Osteocyte (in vitro differentiated cells): ENCODE measurements around the gene PRKCD. TPM values are rescaled to one million over a fixed set of nuclear protein-coding genes. Genes with fewer than 3 reads are reported as not detected.

Experiments
- DNase-seq: peaks from one replicate; pipeline ENCODE4 v3.0.0; 2021; ENCODE audit warnings: mixed read lengths; ENCODE audit not compliant: unreplicated experiment; ENCODE audit errors: extremely low spot score
- H3K27ac Mint-ChIP-seq: one replicate; pipeline ENCODE4 v1.8.0; 2021; ENCODE audit warnings: mild to moderate bottlenecking, mixed read lengths; ENCODE audit not compliant: unreplicated experiment
- H3K27me3 Mint-ChIP-seq: one replicate; pipeline ENCODE4 v1.8.0; 2021; ENCODE audit warnings: mixed read lengths; ENCODE audit not compliant: unreplicated experiment
- H3K36me3 Mint-ChIP-seq: one replicate; pipeline ENCODE4 v1.8.0; 2021; ENCODE audit warnings: mixed read lengths; ENCODE audit not compliant: unreplicated experiment
- H3K4me1 Mint-ChIP-seq: one replicate; pipeline ENCODE4 v1.8.0; 2021; ENCODE audit warnings: mixed read lengths; ENCODE audit not compliant: unreplicated experiment
- H3K4me3 Mint-ChIP-seq: one replicate; pipeline ENCODE4 v1.8.0; 2021; ENCODE audit warnings: mild to moderate bottlenecking, moderate library complexity, mixed read lengths; ENCODE audit not compliant: unreplicated experiment
- H3K9me3 Mint-ChIP-seq: one replicate; pipeline ENCODE4 v1.8.0; 2021; ENCODE audit warnings: mixed read lengths; ENCODE audit not compliant: unreplicated experiment
- long read RNA-seq: library from polyadenylated mRNA; unstranded; transcript quantifications from one replicate; pipeline ENCODE4 v2.0.0, GENCODE V29; 2021
- total RNA-seq: library from RNA; stranded (reverse); gene quantifications from 2 replicates; pipeline ENCODE4 v1.2.1, GENCODE V29; 2021
- TF ChIP-seq, protein P1 (sequence below): fragments of 200-600 bp; sonication (generic); IDR thresholded peaks from 2 replicates; pipeline ENCODE4 v1.5.0; 2021; ENCODE audit warnings: antibody characterized with exemption, mild to moderate bottlenecking, moderate library complexity

The PRKCD gene
- total RNA-seq = 14.9 and 17.1 TPM in 2 replicates
- long read RNA-seq, partial matches to known transcripts = 3 of 4 reads
- long read RNA-seq, other reads (novel, unspliced or antisense) = 1 of 4 reads

DNA sequence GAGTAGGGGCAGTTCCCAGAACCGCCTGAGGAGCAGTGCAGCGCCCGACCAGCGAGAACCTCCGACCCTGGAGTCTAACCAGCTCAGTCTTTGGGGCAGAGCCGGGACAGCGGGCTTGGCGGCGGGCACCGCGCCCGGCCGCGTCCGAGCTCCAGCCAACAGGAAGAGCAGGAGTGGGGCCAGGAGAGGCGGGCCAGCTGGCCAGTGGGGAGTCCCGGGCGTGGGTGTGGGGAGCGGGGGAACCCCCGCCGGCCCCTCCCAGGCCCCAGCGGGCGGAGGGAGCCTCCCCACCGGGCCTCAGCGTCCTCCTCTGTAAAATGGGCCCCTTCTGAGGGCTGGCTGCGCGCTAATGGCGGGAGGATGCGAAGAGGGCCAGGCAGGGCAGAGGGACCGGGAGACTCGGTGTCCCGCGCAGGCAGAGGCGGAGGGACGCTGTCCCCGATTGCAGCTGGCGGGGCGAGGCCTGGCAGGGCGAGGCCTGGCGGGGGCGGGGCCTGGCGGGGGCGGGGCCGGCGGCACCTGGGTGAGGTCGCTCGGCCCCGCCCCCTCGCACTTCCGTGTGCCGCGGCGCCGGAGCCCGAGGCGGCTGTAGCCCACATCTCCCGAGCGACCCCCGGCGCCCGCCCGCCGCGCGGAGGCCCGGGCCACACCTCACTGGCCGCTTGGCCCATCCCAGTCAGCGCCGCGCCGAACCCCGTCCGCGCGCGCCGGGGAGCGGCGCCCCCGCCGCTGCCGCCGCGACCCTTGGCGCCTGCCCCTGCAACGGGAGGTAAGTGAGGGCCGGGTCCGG, at the start of gene PRKCD:
PRKCD (plus strand) TSS at position 550 of the 790 bp plus-strand sequence. CDS start 17,214 bp downstream, outside the sequence.
- DNase-seq = peak; percentile 91
- Mint-ChIP-seq H3K4me3 (peak within 1 kb of the TSS; percentile 86), H3K27me3 (no peaks in the 10 kb centered on the region)

DNA sequence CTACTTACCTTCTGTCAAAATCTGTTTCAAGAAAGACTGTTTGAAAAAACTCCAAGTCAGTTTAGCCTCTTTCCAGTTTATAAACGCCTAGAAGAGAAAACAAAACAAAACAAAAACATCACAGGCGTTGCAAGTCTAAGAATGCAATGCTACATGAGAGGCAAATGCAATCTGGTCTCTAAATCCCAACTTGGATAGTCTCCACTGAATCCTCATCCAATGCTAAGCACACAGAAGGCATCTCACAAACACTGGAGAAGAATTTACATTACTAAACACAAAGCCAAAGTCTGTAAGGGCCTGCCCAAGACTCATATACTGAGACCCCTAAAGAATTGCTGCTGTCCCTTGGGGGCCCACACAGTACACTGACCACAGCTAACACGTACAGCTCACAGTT, 49.2 kb upstream of the PRKCD start:
- no peak for DNase-seq
- peaks cover 4% of the 10 kb centered on the region for H3K4me1 Mint-ChIP-seq
- no peaks in the 10 kb centered on the region for H3K9me3 Mint-ChIP-seq
- TF ChIP-seq, protein P1, sequence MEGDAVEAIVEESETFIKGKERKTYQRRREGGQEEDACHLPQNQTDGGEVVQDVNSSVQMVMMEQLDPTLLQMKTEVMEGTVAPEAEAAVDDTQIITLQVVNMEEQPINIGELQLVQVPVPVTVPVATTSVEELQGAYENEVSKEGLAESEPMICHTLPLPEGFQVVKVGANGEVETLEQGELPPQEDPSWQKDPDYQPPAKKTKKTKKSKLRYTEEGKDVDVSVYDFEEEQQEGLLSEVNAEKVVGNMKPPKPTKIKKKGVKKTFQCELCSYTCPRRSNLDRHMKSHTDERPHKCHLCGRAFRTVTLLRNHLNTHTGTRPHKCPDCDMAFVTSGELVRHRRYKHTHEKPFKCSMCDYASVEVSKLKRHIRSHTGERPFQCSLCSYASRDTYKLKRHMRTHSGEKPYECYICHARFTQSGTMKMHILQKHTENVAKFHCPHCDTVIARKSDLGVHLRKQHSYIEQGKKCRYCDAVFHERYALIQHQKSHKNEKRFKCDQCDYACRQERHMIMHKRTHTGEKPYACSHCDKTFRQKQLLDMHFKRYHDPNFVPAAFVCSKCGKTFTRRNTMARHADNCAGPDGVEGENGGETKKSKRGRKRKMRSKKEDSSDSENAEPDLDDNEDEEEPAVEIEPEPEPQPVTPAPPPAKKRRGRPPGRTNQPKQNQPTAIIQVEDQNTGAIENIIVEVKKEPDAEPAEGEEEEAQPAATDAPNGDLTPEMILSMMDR = no peak
- H3K27me3 Mint-ChIP-seq = no peaks in the 10 kb centered on the region
- H3K27ac Mint-ChIP-seq = no peak overlapping the region
- H3K36me3 Mint-ChIP-seq = peaks cover 15% of the 10 kb centered on the region
- no peak overlapping the region for H3K4me3 Mint-ChIP-seq

More for the DNA sequence above, at the start of gene PRKCD:
- Mint-ChIP-seq H3K36me3 (no peaks in the 10 kb centered on the region), H3K4me1 (peaks cover 24% of the 10 kb centered on the region), H3K9me3 (no peaks in the 10 kb centered on the region), H3K27ac (peak within 1 kb of the TSS; percentile 81)
- TF ChIP-seq, protein P1 = peak; percentile 49

DNA sequence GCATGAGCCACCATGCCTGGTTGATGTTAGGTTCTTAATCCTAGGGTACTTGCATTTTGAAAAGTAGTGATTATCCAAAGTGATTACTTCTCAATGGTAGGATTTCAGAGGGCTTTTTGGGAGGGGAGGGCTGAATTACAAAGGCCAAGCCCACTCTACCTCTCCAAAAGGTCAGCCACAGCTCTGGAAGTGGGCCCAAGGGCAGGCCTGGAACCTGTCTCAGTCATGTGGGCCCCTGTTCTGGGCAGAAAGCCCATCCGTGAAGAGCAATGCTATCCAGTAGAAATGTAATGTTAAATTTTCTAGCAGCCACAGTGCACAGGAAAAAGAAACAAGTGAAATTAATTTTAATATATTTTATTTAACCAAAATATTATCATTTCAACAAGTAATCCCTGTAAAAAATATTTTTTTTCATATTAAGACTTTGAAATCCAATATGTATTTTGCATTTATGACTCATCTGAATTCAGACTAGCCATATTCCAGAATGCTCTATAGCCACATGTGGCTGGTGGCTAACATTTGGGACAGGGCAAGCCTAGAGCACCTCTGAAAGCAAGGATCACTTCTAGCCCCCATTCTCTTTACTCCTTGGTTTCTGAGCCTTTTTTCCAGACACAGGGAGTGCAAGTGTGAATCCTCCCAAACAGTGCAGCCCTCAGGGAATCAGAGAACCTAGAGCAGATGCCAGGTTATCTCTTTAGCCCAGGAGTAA, 47.6 kb upstream of the PRKCD start:
- Mint-ChIP-seq H3K36me3 (peaks cover 22% of the 10 kb centered on the region), H3K4me1 (peaks cover 4% of the 10 kb centered on the region), H3K9me3 (no peaks in the 10 kb centered on the region), H3K27ac (no peak overlapping the region), H3K4me3 (no peak overlapping the region), H3K27me3 (no peaks in the 10 kb centered on the region)
- TF ChIP-seq, protein P1 = no peak
- no peak for DNase-seq

DNA sequence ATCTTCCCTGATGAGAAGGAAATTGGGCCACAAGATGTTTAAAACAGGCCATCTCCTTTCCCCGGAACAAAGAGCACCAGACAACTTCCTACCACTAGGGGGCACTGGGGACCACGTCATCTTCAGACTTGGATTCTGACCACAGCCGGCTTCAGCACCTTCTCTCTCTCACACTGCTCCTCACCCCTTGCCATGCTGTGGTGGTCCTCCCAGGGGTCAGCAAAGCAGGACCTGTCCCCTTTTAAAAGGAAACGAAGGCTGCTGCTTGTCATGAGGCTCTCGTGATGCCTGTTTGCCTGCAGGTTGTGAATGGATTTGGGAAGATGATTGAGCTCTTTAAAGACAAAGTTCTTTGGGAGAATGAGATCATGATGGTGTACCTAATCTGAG, 47.0 kb upstream of the PRKCD start:
- no peak overlapping the region for H3K27ac Mint-ChIP-seq
- H3K9me3 Mint-ChIP-seq = no peaks in the 10 kb centered on the region
- peak; percentile 91 for DNase-seq

More for the DNA sequence above, 47.0 kb upstream of the PRKCD start:
- Mint-ChIP-seq H3K36me3 (peaks cover 22% of the 10 kb centered on the region), H3K27me3 (no peaks in the 10 kb centered on the region), H3K4me1 (peaks cover 3% of the 10 kb centered on the region), H3K4me3 (no peak overlapping the region)
- TF ChIP-seq, protein P1 = peak; percentile 89
